ENCODE results near the gene AMBRA1.

GRCh38 chr11:46437122-46437689, 156.6 kb downstream of the AMBRA1 start:
- TF ChIP-seq CTCF (IDR thresholded peaks at IDR 0.05; ENCODE audit: poor library complexity, severe bottlenecking) (no peak), REST (IDR thresholded peaks at IDR 0.05; ENCODE audit: borderline replicate concordance) (no peak)

Measured in neural cell (in vitro differentiated cells).